Effector memory CD4-positive, alpha-beta T cell (primary cell): ENCODE results near the gene DIAPH2.

Source experiments
- DNase-seq, 3 donors: peaks; one replicate each; pipeline ENCODE4 v3.0.0-alpha.2; 2020
- H3K27ac ChIP-seq: 2 replicates; pipeline ENCODE4 v1.7.0; 2013; ENCODE audit warnings: mild to moderate bottlenecking, low read length, moderate library complexity; ENCODE audit not compliant: insufficient read depth, poor library complexity, severe bottlenecking
- H3K27me3 ChIP-seq: replicated peaks from 2 replicates; pipeline ENCODE4 v1.7.0; 2013; ENCODE audit warnings: mild to moderate bottlenecking, low read length; ENCODE audit not compliant: insufficient read depth, control insufficient read depth, poor library complexity, severe bottlenecking
- H3K36me3 ChIP-seq: 2 replicates; pipeline ENCODE4 v1.7.0; 2013; ENCODE audit warnings: mild to moderate bottlenecking, low read length, moderate library complexity; ENCODE audit not compliant: control insufficient read depth, insufficient read depth
- H3K4me1 ChIP-seq: 2 replicates; pipeline ENCODE4 v1.7.0; 2013; ENCODE audit warnings: low read length, mild to moderate bottlenecking; ENCODE audit not compliant: control insufficient read depth, insufficient read depth, poor library complexity, severe bottlenecking
- H3K4me3 ChIP-seq: 2 replicates; pipeline ENCODE4 v1.7.0; 2013; ENCODE audit warnings: low read length, low read depth, mild to moderate bottlenecking; ENCODE audit not compliant: insufficient read depth, poor library complexity, severe bottlenecking
- H3K9me3 ChIP-seq: 2 replicates; pipeline ENCODE4 v1.7.0; 2013; ENCODE audit warnings: mild to moderate bottlenecking, low read length, moderate library complexity; ENCODE audit not compliant: control insufficient read depth

DIAPH2 gene

GRCh38 chrX:96692454-96692853 lies 7.8 kb downstream of the DIAPH2 start:
- no peaks in the 10 kb centered on the region for H3K27me3 ChIP-seq
- no peaks in the 10 kb centered on the region for H3K36me3 ChIP-seq
- H3K4me1 ChIP-seq, result no peaks in the 10 kb centered on the region
- no peak for DNase-seq
- no peak overlapping the region for H3K4me3 ChIP-seq
- no peaks in the 10 kb centered on the region for H3K9me3 ChIP-seq
- no peak overlapping the region for H3K27ac ChIP-seq

GRCh38 chrX:96692890-96693289 lies 8.2 kb downstream of the DIAPH2 start:
- no peak overlapping the region for H3K4me3 ChIP-seq
- H3K36me3 ChIP-seq, result no peaks in the 10 kb centered on the region
- no peaks in the 10 kb centered on the region for H3K4me1 ChIP-seq
- no peaks in the 10 kb centered on the region for H3K27me3 ChIP-seq
- H3K9me3 ChIP-seq, result no peaks in the 10 kb centered on the region
- H3K27ac ChIP-seq, result no peak overlapping the region
- no peak for DNase-seq

GRCh38 chrX:96693407-96693806 lies 8.8 kb downstream of the DIAPH2 start:
- no peak overlapping the region for H3K27ac ChIP-seq
- no peaks in the 10 kb centered on the region for H3K9me3 ChIP-seq
- DNase-seq, result no peak
- H3K36me3 ChIP-seq, result no peaks in the 10 kb centered on the region
- H3K4me3 ChIP-seq, result no peak overlapping the region
- no peaks in the 10 kb centered on the region for H3K4me1 ChIP-seq
- no peaks in the 10 kb centered on the region for H3K27me3 ChIP-seq

GRCh38 chrX:96696462-96696861 lies 11.8 kb downstream of the DIAPH2 start:
- Histone ChIP-seq H3K4me1 (no peaks in the 10 kb centered on the region), H3K27ac (no peak overlapping the region), H3K4me3 (no peak overlapping the region), H3K27me3 (no peaks in the 10 kb centered on the region), H3K36me3 (no peaks in the 10 kb centered on the region), H3K9me3 (no peaks in the 10 kb centered on the region)
- no peak for DNase-seq

- DNase-seq, result no peak
- H3K27ac ChIP-seq, result no peak overlapping the region
- no peaks in the 10 kb centered on the region for H3K27me3 ChIP-seq
- H3K36me3 ChIP-seq, result no peaks in the 10 kb centered on the region
- H3K4me3 ChIP-seq, result no peak overlapping the region
- H3K9me3 ChIP-seq, result no peaks in the 10 kb centered on the region
- H3K4me1 ChIP-seq, result no peaks in the 10 kb centered on the region
These were observed 16.0 kb downstream of the DIAPH2 start for GRCh38 chrX:96700625-96701024.

- Histone ChIP-seq H3K9me3 (no peaks in the 10 kb centered on the region), H3K27ac (no peak overlapping the region), H3K27me3 (no peaks in the 10 kb centered on the region), H3K4me3 (no peak overlapping the region), H3K36me3 (no peaks in the 10 kb centered on the region), H3K4me1 (no peaks in the 10 kb centered on the region)
- no peak for DNase-seq
These were observed 18.7 kb downstream of the DIAPH2 start for GRCh38 chrX:96703379-96703778.

GRCh38 chrX:96703816-96704215 lies 19.2 kb downstream of the DIAPH2 start:
- no peak overlapping the region for H3K4me3 ChIP-seq
- no peak for DNase-seq

GRCh38 chrX:96704629-96705028 lies 20.0 kb downstream of the DIAPH2 start:
- H3K4me3 ChIP-seq, result no peak overlapping the region
- no peak for DNase-seq
- H3K9me3 ChIP-seq, result no peaks in the 10 kb centered on the region
- no peaks in the 10 kb centered on the region for H3K36me3 ChIP-seq
- no peak overlapping the region for H3K27ac ChIP-seq
- H3K27me3 ChIP-seq, result no peaks in the 10 kb centered on the region
- H3K4me1 ChIP-seq, result no peaks in the 10 kb centered on the region

More at GRCh38 chrX:96703816-96704215, 19.2 kb downstream of the DIAPH2 start:
- Histone ChIP-seq H3K9me3 (no peaks in the 10 kb centered on the region), H3K4me1 (no peaks in the 10 kb centered on the region), H3K27me3 (no peaks in the 10 kb centered on the region), H3K36me3 (no peaks in the 10 kb centered on the region), H3K27ac (no peak overlapping the region)

- no peak overlapping the region for H3K4me3 ChIP-seq
- H3K36me3 ChIP-seq, result no peaks in the 10 kb centered on the region
- H3K4me1 ChIP-seq, result no peaks in the 10 kb centered on the region
- no peaks in the 10 kb centered on the region for H3K27me3 ChIP-seq
- no peaks in the 10 kb centered on the region for H3K9me3 ChIP-seq
- DNase-seq, result no peak
- H3K27ac ChIP-seq, result no peak overlapping the region
These were observed 21.3 kb downstream of the DIAPH2 start for GRCh38 chrX:96705905-96706304.

GRCh38 chrX:96707804-96708203 lies 23.2 kb downstream of the DIAPH2 start:
- H3K4me1 ChIP-seq, result no peaks in the 10 kb centered on the region
- no peak overlapping the region for H3K27ac ChIP-seq
- no peaks in the 10 kb centered on the region for H3K27me3 ChIP-seq
- DNase-seq, result no peak
- H3K4me3 ChIP-seq, result no peak overlapping the region
- H3K36me3 ChIP-seq, result no peaks in the 10 kb centered on the region
- H3K9me3 ChIP-seq, result no peaks in the 10 kb centered on the region

GRCh38 chrX:96710031-96710430 lies 25.4 kb downstream of the DIAPH2 start:
- Histone ChIP-seq H3K36me3 (no peaks in the 10 kb centered on the region), H3K4me1 (no peaks in the 10 kb centered on the region), H3K4me3 (no peak overlapping the region), H3K27ac (no peak overlapping the region), H3K27me3 (no peaks in the 10 kb centered on the region), H3K9me3 (no peaks in the 10 kb centered on the region)
- no peak for DNase-seq
